Right lobe of liver (tissue), 6 donors: ENCODE results near the gene HNRNPA3. TPM values are rescaled to one million over a fixed set of nuclear protein-coding genes. Genes with fewer than 3 reads are reported as not detected.

Experiments used
- ATAC-seq, 4 donors: fragments of 200-7000 bp; cut with Tn5 transposase; one replicate each; pipeline ENCODE4 v1.9.1; 2020; ENCODE audit warnings: mild to moderate bottlenecking in 4 of 4, moderate library complexity in 4 of 4
- DNase-seq, 3 donors: peaks; one replicate each; pipeline ENCODE4 v3.0.0-alpha.2; 2020
- H3K27ac ChIP-seq, 3 donors: fragments of 200-600 bp; one replicate each; pipeline ENCODE4 v1.8.0; 2022
- H3K27me3 ChIP-seq, 2 donors: fragments of 200-600 bp; one replicate each; pipeline ENCODE4 v1.8.0; 2022
- H3K36me3 ChIP-seq, 4 donors: fragments of 200-600 bp; sonication (generic) in 1 of 4; one replicate each; pipeline versions ENCODE4 v1.5.1 to v1.8.0; 2017 to 2022; ENCODE audit warnings: control low read depth in 1 of 4
- H3K4me1 ChIP-seq, 4 donors: fragments of 200-600 bp; sonication (generic) in 1 of 4; one replicate each; pipeline versions ENCODE4 v1.5.1 to v1.8.0; 2017 to 2022; ENCODE audit warnings: control low read depth in 1 of 4
- H3K4me3 ChIP-seq, 3 donors: fragments of 200-600 bp; one replicate each; pipeline ENCODE4 v1.8.0; 2022
- H3K9me3 ChIP-seq, 4 donors: fragments of 200-600 bp; sonication (generic) in 1 of 4; one replicate each; pipeline versions ENCODE4 v1.5.1 to v1.8.0; 2017 to 2022; ENCODE audit warnings: control low read depth in 1 of 4
- CTCF ChIP-seq, 4 donors: fragments of 200-600 bp in 3 of 4; fragments of 450-650 bp in 1 of 4; IDR thresholded peaks; one replicate each; pipeline versions ENCODE4 v1.5.1 to v1.8.0; 2016 to 2022; ENCODE audit warnings: antibody characterized with exemption in 4 of 4, mild to moderate bottlenecking in 2 of 4
- POLR2A ChIP-seq: fragments of 450-650 bp; IDR thresholded peaks from one replicate; pipeline ENCODE4 v1.6.1; 2017; ENCODE audit warnings: antibody characterized with exemption, mild to moderate bottlenecking
- WGBS: methylation state at CpG from one replicate; pipeline ENCODE4 v1.1.6; 2018; ENCODE audit warnings: low coverage, low lambda C conversion rate; ENCODE audit not compliant: insufficient coverage; ENCODE audit errors: missing lambda C conversion rate; 5-methylcytosine and 5-hydroxymethylcytosine counted together
- intact Hi-C, 2 donors: fragments of 100-400 bp; cut with DNase I; formaldehyde crosslinking; loops; one replicate each; pipeline versions ENCODE4 v1.11.2 to v1.14.1; 2022
- microRNA-seq, 2 donors: library from miRNA; unstranded; fragments of <30 nt; microRNA quantifications; one replicate each; pipeline ENCODE4, GENCODE V29; 2019 to 2020
- small RNA-seq, 2 experiments: library from RNA; depleted of rRNA; stranded (forward); fragments of <200 nt; gene quantifications; one replicate each; pipeline ENCODE3, GENCODE V24; 2016
- total RNA-seq, 6 experiments: library from RNA; depleted of rRNA in 2 of 6; stranded (reverse); fragments of >200 nt in 2 of 6; fragmentation: NEBNext Ultra II Directional in 3 of 6; extraction: Animal tissue kit (Norgen Biotek cat#: 25700) in 3 of 6; gene quantifications; one replicate each; pipeline versions ENCODE4 v1.1.0 to v1.2.4, GENCODE V29; 2016 to 2023
- donor health status: DM: no; HTN: yes; CAD: no.
- donor health status: DM: no; HTN: no; CAD: no.
- donor health status: DM: no; HTN: no; CAD: no.
- donor health status: DM: no; HTN: yes; CAD: no.
- donor health status: DM: no; HTN: yes; CAD: no.

HNRNPA3 gene
- total RNA-seq, 6 experiments from 2014 or later, result 22.4 to 70.4 (median 54.8) TPM

- no peaks in the 10 kb centered on the region for H3K9me3 ChIP-seq
- no peak for TF ChIP-seq CTCF (IDR thresholded peaks at IDR 0.05)
- no peak for TF ChIP-seq POLR2A
- H3K4me3 ChIP-seq, result no peak overlapping the region
- H3K36me3 ChIP-seq, result no peaks in the 10 kb centered on the region
- H3K27ac ChIP-seq, result peak overlapping the region; percentile 42 to 91 (median 63)
- H3K27me3 ChIP-seq, result no peaks in the 10 kb centered on the region
- ATAC-seq (peak; percentile 81 to 91 (median 86)), DNase-seq (peak in 1 of 3 donors; percentile 69)
- H3K4me1 ChIP-seq, result peaks cover 0 to 43% (median 13%) of the 10 kb centered on the region in 4 donors
- intact Hi-C loops, result no loop called here
- 26% methylated on average over 3 of the region's 3 CpGs for WGBS
Measured at GRCh38 chr2:177273408-177273807, 60.8 kb downstream of the HNRNPA3 start.

Small RNA genes within 50 kb of the gene (microRNA-seq; reads per million reads assigned to microRNA genes)
- 0 to 0.29 reads per million in 2 donors for gene MIR3128

Small RNA genes within 50 kb of the gene (small RNA-seq; reads per million reads assigned to genes)
- gene MIR3128, result 0.19 to 0.65 reads per million in 2 experiments
- gene RF00019, result 0 reads per million in 2 experiments

Other genes starting within 250 kb of the HNRNPA3 start
- 10 to 100 TPM; 27.9 to 83.6 (median 35.6) TPM for gene NFE2L2, start 51.9 kb downstream of the HNRNPA3 start, total RNA-seq
- 10 to 100 TPM; 21.7 to 31.8 (median 26.8) TPM for gene AGPS, start 180.0 kb downstream of the HNRNPA3 start, total RNA-seq